ENCODE results near the gene PXN. TPM values are rescaled to one million over a fixed set of nuclear protein-coding genes. Genes with fewer than 3 reads are reported as not detected.

PXN gene
- total and polyA plus RNA-seq, 2 of the 13 experiments (the other 11 are each of a cell fraction or from before 2014, with no cell fraction given), result 13.6 to 14.2 TPM

DNA sequence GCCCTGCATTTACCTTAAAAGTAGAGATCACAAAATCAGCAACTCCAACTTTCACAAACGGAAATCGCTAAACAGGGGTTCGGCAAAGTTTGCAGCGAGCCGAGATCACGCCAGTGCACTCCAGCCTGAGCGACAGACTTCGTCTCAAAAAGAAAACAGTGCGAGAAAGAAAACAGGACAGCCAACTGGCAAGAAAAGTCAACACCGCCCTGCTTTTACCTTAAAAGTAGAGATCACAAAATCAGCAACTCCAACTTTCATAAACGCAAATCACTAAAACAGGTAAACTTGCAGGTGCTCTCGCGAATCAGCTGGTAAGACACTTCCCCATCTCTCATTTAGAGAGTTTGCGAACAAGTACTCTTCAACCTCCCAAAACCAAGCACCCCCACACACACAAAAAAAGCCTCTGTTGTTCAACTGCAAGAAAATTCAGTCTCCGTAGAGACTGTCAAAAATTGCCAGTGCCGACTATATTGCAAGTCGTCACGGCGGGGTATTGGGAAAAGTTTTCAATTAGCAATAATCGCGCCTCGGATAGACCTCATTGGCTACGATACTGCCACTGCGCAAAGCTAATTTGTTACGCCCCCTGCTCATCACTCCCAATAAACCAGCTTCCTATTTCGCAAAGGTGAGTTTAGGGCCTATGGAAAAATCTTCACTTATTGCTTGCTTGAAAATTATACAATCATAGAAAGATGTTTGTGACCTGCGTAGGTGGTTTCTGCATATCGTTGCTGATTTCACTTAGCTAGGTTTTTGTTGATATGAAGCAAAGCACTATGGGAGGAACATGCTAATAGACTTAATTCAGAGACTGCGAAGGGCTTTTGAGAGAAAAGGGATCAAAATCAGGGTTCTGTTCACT lies 27.4 kb upstream of the PXN start, which contains the start of gene RNU4-1 (continued):
- TF ChIP-seq, protein P1, sequence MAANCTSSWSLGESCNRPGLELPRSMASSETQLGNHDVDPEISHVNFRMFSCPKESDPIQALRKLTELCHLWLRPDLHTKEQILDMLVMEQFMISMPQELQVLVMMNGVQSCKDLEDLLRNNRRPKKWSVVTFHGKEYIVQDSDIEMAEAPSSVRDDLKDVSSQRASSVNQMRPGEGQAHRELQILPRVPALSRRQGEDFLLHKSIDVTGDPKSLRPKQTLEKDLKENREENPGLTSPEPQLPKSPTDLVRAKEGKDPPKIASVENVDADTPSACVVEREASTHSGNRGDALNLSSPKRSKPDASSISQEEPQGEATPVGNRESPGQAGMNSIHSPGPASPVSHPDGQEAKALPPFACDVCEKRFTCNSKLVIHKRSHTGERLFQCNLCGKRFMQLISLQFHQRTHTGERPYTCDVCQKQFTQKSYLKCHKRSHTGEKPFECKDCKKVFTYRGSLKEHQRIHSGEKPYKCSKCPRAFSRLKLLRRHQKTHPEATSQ (CRISPR knock-in tag; IDR thresholded peaks at IDR 0.05; ENCODE audit: borderline replicate concordance), result peak; percentile 52; the same call in 1 of the 2 replicates
- TF ChIP-seq ZNF354B (CRISPR knock-in tag; IDR thresholded peaks at IDR 0.05) (no peak), SNAPC2 (CRISPR knock-in tag; IDR thresholded peaks at IDR 0.05) (peak; percentile 100), MAZ (IDR thresholded peaks at IDR 0.05; ENCODE audit: borderline replicate concordance, low read depth, low read length) (no peak), MAZ (CRISPR knock-in tag; IDR thresholded peaks at IDR 0.05; ENCODE audit: low read depth) (no peak), ZNF761 (CRISPR knock-in tag; conservative IDR thresholded peaks at IDR 0.05) (no peak), PHF5A (CRISPR knock-in tag; IDR thresholded peaks at IDR 0.05; ENCODE audit: low read depth, unreplicated experiment) (peak; percentile 95), ATRX (CRISPR knock-in tag; IDR thresholded peaks at IDR 0.05; ENCODE audit: borderline replicate concordance) (no peak), SIN3B (IDR thresholded peaks at IDR 0.05; ENCODE audit: low read length) (peak; percentile 63; the same call in 1 of the 2 replicates), FOXA1 (IDR thresholded peaks at IDR 0.05) (no peak), FOXA1 (CRISPR knock-in tag; IDR thresholded peaks at IDR 0.05) (no peak; the same call in 1 of the 2 replicates), YY1 (IDR thresholded peaks at IDR 0.05; ENCODE audit: insufficient read depth, insufficient replicate concordance, low read depth, low read length) (peak; percentile 18), SP4 (CRISPR knock-in tag; IDR thresholded peaks at IDR 0.05) (peak; percentile 46; the same call in 1 of the 2 replicates), BRCA1 (CRISPR knock-in tag; IDR thresholded peaks at IDR 0.05) (peak; percentile 96), ZSCAN25 (CRISPR knock-in tag; IDR thresholded peaks at IDR 0.05) (no peak; the same call in 1 of the 2 replicates), TSC22D2 (CRISPR knock-in tag; IDR thresholded peaks at IDR 0.05; ENCODE audit: borderline replicate concordance) (no peak), KLF12 (CRISPR knock-in tag; IDR thresholded peaks at IDR 0.05; ENCODE audit: borderline replicate concordance) (peak; percentile 88), ZFX (CRISPR knock-in tag; IDR thresholded peaks at IDR 0.05; ENCODE audit: low read depth) (peak; percentile 13; the same call in 1 of the 2 replicates), KDM5B (CRISPR knock-in tag; IDR thresholded peaks at IDR 0.05; ENCODE audit: borderline replicate concordance) (no peak)
- TF ChIP-seq, protein P2, sequence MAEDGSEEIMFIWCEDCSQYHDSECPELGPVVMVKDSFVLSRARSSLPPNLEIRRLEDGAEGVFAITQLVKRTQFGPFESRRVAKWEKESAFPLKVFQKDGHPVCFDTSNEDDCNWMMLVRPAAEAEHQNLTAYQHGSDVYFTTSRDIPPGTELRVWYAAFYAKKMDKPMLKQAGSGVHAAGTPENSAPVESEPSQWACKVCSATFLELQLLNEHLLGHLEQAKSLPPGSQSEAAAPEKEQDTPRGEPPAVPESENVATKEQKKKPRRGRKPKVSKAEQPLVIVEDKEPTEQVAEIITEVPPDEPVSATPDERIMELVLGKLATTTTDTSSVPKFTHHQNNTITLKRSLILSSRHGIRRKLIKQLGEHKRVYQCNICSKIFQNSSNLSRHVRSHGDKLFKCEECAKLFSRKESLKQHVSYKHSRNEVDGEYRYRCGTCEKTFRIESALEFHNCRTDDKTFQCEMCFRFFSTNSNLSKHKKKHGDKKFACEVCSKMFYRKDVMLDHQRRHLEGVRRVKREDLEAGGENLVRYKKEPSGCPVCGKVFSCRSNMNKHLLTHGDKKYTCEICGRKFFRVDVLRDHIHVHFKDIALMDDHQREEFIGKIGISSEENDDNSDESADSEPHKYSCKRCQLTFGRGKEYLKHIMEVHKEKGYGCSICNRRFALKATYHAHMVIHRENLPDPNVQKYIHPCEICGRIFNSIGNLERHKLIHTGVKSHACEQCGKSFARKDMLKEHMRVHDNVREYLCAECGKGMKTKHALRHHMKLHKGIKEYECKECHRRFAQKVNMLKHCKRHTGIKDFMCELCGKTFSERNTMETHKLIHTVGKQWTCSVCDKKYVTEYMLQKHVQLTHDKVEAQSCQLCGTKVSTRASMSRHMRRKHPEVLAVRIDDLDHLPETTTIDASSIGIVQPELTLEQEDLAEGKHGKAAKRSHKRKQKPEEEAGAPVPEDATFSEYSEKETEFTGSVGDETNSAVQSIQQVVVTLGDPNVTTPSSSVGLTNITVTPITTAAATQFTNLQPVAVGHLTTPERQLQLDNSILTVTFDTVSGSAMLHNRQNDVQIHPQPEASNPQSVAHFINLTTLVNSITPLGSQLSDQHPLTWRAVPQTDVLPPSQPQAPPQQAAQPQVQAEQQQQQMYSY (CRISPR knock-in tag; IDR thresholded peaks at IDR 0.05), result peak; percentile 65; the same call in 1 of the 2 replicates
- TF ChIP-seq, protein P3, sequence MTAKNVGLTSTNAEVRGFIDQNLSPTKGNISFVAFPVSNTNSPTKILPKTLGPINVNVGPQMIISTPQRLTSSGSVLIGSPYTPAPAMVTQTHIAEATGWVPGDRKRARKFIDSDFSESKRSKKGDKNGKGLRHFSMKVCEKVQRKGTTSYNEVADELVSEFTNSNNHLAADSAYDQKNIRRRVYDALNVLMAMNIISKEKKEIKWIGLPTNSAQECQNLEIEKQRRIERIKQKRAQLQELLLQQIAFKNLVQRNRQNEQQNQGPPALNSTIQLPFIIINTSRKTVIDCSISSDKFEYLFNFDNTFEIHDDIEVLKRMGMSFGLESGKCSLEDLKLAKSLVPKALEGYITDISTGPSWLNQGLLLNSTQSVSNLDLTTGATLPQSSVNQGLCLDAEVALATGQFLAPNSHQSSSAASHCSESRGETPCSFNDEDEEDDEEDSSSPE (CRISPR knock-in tag; IDR thresholded peaks at IDR 0.05), result peak; percentile 61; the same call in 1 of the 2 replicates
- TF ChIP-seq, protein P4, sequence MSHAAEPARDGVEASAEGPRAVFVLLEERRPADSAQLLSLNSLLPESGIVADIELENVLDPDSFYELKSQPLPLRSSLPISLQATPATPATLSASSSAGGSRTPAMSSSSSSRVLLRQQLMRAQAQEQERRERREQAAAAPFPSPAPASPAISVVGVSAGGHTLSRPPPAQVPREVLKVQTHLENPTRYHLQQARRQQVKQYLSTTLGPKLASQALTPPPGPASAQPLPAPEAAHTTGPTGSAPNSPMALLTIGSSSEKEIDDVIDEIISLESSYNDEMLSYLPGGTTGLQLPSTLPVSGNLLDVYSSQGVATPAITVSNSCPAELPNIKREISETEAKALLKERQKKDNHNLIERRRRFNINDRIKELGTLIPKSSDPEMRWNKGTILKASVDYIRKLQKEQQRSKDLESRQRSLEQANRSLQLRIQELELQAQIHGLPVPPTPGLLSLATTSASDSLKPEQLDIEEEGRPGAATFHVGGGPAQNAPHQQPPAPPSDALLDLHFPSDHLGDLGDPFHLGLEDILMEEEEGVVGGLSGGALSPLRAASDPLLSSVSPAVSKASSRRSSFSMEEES (CRISPR knock-in tag; IDR thresholded peaks at IDR 0.05), result 0 out of 2 replicates have a peak, but pooled peaks have one; percentile 69

Data from HepG2 (cell line).